GM19467 (cell line): ENCODE measurements around the gene C1QTNF8.

Source experiments
- ATAC-seq: cut with Tn5 transposase; IDR thresholded peaks from one replicate; pipeline ENCODE4 v1.9.1; 2021; ENCODE audit warnings: mild to moderate bottlenecking, moderate library complexity; ENCODE audit not compliant: unreplicated experiment

Gene C1QTNF8

GRCh38 chr16:1112506-1113184, 16.6 kb upstream of the C1QTNF8 start:
- ATAC-seq = no peak

- ATAC-seq = no peak
Observed at GRCh38 chr16:1109648-1110047, 13.6 kb upstream of the C1QTNF8 start.

- no peak for ATAC-seq
Observed at GRCh38 chr16:1108299-1109252, 12.5 kb upstream of the C1QTNF8 start.

- no peak for ATAC-seq
Observed at GRCh38 chr16:1107731-1108130, 11.7 kb upstream of the C1QTNF8 start.

- ATAC-seq = no peak
Observed at GRCh38 chr16:1107141-1107540, 11.1 kb upstream of the C1QTNF8 start.

GRCh38 chr16:1106659-1107058, 10.6 kb upstream of the C1QTNF8 start:
- no peak for ATAC-seq

GRCh38 chr16:1105888-1106620, 10.0 kb upstream of the C1QTNF8 start:
- no peak for ATAC-seq

- no peak for ATAC-seq
Observed at GRCh38 chr16:1103636-1103980, 7.6 kb upstream of the C1QTNF8 start.

GRCh38 chr16:1102921-1103635, 7.0 kb upstream of the C1QTNF8 start:
- ATAC-seq = no peak

GRCh38 chr16:1102333-1102700, 6.3 kb upstream of the C1QTNF8 start:
- ATAC-seq = no peak

- no peak for ATAC-seq
Observed at GRCh38 chr16:1101573-1102332, 5.7 kb upstream of the C1QTNF8 start.

- ATAC-seq = no peak
Observed at GRCh38 chr16:1101133-1101532, 5.1 kb upstream of the C1QTNF8 start.

GRCh38 chr16:1100084-1100800, 4.2 kb upstream of the C1QTNF8 start:
- no peak for ATAC-seq

GRCh38 chr16:1099189-1100083, 3.4 kb upstream of the C1QTNF8 start:
- no peak for ATAC-seq

- no peak for ATAC-seq
Observed at GRCh38 chr16:1098266-1098991, 2.4 kb upstream of the C1QTNF8 start.

- ATAC-seq = no peak
Observed at GRCh38 chr16:1097800-1098199, 1.8 kb upstream of the C1QTNF8 start.

GRCh38 chr16:1097156-1097555, 1.1 kb upstream of the C1QTNF8 start:
- ATAC-seq = no peak
